Vagina (tissue), 2 donors: ENCODE results near the gene GRIK2.

Source experiments
- POLR2AphosphoS5 ChIP-seq, 2 donors: sonication (generic); formaldehyde crosslinking; IDR thresholded peaks; one replicate each; pipeline ENCODE4 v1.9.0; 2017; ENCODE audit warnings: antibody characterized with exemption in 2 of 2, mild to moderate bottlenecking in 2 of 2, low read depth in 1 of 2; ENCODE audit not compliant: insufficient read depth in 1 of 2
- TF ChIP-seq, protein P1 (sequence below), 3 experiments: fragments of 450-650 bp in 2 of 3; fragments of 200-600 bp in 1 of 3; sonication (generic) in 1 of 3; IDR thresholded peaks; one replicate each; pipeline ENCODE4 v1.5.1; 2017 to 2019; ENCODE audit warnings: antibody characterized with exemption in 3 of 3, mild to moderate bottlenecking in 2 of 3, moderate library complexity in 2 of 3

DNA sequence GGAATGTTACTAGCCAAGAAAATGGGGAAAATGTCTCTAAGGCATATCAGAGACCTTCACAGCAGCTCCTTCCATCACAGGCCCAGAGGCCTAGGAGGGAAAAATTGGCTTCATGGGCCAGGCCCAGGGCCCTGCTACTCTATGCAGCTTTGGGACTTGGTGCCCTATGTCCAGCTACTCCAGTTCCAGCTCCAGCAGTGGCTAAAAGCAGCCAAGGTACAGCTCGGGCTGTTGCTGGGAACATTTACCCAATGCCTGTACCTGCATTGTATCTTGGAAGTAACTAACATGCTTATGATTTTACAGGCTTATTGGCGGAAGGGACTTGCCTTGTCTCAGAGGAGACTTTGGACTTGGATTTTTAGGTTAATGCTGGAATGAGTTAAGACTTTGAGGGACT is 390.6 kb downstream of the GRIK2 start:
- TF ChIP-seq, protein P1, sequence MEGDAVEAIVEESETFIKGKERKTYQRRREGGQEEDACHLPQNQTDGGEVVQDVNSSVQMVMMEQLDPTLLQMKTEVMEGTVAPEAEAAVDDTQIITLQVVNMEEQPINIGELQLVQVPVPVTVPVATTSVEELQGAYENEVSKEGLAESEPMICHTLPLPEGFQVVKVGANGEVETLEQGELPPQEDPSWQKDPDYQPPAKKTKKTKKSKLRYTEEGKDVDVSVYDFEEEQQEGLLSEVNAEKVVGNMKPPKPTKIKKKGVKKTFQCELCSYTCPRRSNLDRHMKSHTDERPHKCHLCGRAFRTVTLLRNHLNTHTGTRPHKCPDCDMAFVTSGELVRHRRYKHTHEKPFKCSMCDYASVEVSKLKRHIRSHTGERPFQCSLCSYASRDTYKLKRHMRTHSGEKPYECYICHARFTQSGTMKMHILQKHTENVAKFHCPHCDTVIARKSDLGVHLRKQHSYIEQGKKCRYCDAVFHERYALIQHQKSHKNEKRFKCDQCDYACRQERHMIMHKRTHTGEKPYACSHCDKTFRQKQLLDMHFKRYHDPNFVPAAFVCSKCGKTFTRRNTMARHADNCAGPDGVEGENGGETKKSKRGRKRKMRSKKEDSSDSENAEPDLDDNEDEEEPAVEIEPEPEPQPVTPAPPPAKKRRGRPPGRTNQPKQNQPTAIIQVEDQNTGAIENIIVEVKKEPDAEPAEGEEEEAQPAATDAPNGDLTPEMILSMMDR (IDR thresholded peaks at IDR 0.05): no peak
- TF ChIP-seq POLR2AphosphoS5 (IDR thresholded peaks at IDR 0.05; ENCODE audit: insufficient read depth in 1 of 2, low read depth in 1 of 2): no peak
